HG03354 (cell line): ENCODE measurements around the gene BTG3.

ENCODE experiments used
- ATAC-seq: cut with Tn5 transposase; IDR thresholded peaks from one replicate; pipeline ENCODE4 v1.9.1; 2021; ENCODE audit warnings: mild to moderate bottlenecking; ENCODE audit not compliant: unreplicated experiment, poor library complexity, severe bottlenecking

Gene BTG3, protein sequence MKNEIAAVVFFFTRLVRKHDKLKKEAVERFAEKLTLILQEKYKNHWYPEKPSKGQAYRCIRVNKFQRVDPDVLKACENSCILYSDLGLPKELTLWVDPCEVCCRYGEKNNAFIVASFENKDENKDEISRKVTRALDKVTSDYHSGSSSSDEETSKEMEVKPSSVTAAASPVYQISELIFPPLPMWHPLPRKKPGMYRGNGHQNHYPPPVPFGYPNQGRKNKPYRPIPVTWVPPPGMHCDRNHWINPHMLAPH

DNA sequence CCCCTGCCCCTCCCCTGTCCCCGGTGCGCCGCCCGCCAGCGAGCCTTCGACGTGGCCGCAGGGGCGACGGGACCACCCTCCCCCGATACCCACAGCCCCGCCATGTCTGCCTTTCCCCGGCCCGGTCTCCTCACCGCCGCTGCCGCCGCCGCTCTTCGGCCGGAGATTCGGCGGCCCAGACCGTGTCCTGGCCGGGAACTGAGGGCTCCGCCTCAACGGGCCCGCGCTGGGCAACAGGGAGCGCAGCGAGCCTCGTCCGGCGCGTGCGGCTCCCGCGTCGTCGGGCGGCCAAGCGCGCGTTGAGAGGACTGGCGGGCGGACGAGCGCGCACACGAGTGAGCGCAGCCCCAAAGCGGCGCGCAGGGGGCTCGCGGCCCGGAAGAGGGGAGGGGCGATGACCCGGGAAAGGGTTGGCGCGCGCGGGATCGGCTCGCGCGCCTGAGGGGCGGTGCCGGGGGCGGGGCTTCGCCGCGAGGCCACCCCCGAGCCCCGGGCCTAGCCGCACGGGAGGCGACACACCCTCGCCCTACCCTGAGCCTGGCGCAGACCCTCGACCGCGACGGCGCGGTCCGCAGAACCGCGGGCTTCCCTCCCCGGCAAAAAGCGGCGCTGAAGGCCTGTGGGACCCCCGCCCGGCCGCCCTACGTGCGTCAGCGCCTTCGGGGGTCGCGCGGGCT lies at the start of gene BTG3:
Gene BTG3, minus strand, starts transcription at position 337 of the 677 bp plus-strand sequence. CDS start 3,757 bp downstream, outside the sequence.
- peak; percentile 78 for ATAC-seq

DNA sequence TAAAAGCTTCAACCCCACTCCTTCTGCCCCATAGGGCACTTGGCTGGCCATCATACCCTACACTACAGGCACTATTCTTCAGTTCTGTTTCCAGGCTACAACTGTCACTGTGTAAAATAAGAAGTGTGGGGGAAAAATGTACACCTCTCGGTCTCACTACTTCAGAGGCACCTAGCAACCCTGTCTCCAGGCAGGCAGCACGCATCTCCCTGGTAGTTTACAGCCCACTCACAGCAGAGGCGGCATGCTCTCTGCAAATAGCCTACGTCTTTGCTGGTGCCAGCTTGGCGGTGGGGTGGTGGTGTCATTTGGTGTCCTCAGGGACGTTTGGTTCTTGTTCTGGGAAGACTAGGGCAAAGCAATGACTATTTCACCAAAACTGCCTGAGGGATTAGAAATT lies 48.2 kb upstream of the BTG3 start:
- no peak for ATAC-seq

DNA sequence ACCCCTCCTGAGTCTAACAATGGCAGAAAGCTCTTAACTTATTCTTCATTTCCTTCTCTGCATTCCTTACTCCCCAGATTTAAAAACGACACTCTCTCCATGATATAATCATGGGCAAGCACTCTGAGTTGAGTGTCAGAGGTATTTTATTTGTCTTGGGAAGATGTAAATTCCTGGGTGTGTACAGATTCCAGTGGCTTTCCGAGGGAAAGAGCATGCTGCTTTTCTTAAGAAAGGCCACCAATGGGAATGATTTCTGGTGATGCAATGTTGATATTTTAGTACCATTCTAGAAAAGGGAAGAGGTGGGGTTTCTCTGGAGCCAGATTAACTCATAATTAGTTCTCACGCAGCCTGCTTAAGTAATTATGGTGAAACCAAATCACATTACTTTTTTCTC lies 47.8 kb upstream of the BTG3 start:
- ATAC-seq = no peak

DNA sequence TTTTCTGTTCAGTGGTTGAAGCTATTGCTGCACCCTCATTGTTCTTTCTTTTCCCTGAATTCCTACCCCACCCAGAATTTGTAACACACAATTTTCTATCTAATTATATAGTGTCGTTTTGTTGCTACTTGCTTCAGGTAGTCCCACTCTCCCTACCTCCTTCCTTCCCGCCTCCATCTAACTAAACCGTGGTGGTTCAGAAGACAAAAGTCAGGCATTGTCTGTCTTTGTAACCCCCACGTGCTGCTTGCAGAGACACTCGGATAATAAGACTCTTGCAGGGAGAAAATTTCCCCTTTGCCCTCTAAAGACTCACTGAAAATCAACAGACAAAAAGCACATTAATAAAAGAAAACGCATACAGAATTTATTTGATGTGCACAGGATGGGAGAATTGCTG lies 46.2 kb upstream of the BTG3 start:
- ATAC-seq = no peak

DNA sequence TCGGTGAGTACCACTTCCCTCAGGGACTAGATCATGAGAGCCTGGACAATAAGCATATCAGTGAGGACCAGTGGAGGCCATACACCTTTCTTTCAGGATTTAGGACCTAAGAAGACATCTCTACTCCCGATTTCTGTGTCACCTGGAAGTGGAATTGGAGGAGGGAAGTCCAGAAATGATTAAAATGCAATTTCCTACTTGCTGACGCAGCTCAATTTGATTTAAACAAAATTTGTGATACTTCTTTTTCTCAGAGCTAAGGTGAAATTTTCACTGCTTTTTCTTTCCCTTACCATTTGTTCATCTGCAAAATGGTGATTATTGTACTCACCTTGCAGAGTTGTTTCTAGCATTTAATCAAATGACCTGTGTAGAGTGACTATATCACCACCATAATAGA lies 38.8 kb upstream of the BTG3 start:
- no peak for ATAC-seq

DNA sequence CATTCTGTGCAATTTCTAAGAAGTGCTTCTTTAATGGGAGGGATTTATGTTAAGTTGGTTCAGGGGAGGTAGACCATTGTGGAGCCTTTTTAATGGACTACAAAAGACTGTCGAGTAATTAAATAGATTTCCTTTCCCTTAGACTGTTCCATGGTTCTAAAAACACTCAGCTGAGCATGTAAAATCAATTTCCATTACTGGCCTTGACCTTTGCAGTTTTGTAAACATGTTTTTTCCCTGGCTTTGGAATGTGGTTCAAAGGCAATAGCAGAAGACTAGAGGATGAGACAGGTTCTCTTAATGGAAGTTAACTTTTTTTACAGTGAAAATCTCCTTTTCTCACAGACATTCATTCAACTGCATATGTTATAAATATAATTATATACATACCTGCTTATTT lies 37.6 kb upstream of the BTG3 start:
- ATAC-seq = no peak

DNA sequence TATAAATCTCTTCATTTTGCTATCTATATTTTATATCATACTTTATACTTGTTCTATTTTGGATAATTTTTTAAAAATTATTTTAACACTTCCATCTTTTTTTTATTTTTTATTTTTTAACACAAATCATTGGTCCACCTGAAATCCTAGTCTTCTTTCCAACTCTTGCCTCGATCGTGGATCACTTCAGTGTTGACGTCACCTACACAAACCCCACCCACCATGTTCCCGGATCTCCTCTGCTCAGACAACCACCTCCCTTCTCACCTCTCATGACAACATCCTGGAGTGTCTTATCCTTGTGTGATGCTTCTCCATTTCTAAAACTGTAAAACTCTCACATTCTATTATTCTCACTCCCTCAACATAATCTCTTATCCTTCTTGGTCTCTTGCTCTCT lies 34.1 kb upstream of the BTG3 start:
- no peak for ATAC-seq

DNA sequence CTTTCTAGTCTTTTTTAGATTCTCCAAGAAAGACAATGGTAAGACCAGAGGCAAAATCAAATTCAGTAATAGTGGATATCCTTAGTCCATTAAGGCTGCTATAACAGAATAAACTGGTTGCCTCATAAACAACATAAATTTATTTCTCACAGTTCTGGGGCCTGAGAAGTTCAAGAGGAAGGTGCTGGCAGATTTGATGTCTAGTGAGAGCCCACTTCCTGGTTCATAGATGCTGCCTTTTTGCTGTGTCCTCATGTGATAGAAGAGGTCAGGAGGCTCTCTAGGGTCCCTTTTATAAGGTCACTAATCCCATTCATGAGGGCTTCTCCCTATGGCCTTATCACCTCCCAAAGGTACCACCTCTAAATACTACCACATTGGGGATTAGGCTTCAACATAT lies 31.5 kb upstream of the BTG3 start:
- no peak for ATAC-seq

DNA sequence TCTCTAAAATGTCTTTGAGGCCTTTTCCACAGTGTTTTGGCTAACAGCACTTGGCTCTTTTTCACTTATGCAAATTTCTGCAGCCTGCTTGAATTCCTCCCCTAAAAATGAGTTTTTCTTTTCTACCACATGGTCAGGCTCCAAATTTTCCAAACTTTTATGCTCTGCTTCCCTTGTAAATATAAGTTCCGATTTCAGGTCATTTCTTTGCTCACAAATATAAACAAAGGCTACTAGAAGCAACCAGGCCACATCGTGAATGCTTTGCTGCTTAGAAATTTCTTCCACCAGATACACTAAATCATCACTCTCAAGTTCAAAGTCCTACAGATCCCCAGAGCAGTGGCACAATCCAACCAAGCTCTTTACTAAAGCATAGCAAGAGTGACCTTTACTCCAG lies 28.1 kb upstream of the BTG3 start:
- ATAC-seq = no peak

DNA sequence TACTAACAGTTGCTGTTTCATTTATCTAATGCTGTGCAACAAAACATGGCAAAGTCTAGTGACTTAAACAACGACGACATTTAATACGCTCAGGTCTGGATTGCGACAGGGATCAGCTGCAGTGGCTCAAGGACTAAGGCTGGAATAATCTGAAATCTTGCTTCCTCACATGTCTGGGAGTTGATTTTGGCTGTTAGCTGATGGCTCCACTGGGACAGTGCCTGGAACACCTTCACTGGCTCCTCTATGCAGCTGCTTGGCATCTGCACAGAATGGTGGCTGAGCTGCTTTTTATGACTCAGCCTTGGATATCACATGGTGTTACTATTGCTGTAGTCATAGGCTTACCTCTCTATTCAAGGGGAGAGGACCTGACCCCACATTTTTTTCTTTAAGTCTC lies 24.0 kb upstream of the BTG3 start:
- ATAC-seq = no peak

DNA sequence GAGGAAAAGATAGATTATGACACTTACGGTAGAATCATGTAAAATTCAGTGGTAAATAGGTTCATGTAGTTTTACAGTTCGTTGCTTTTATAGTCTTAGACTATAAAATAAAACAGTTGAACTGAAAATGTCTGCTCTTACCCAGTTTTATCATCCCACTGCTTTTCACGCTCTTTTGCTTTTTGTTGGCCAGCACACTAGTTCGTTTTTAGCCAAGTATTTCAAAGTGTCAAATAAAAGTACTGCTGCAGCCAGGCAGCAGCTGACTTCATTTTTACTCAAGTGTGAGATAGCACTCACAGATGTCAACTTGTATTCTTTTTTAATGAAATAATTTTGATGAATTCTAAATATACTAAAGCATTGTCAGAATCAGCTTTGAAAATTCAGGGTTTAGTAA lies 18.5 kb upstream of the BTG3 start:
- ATAC-seq = no peak

DNA sequence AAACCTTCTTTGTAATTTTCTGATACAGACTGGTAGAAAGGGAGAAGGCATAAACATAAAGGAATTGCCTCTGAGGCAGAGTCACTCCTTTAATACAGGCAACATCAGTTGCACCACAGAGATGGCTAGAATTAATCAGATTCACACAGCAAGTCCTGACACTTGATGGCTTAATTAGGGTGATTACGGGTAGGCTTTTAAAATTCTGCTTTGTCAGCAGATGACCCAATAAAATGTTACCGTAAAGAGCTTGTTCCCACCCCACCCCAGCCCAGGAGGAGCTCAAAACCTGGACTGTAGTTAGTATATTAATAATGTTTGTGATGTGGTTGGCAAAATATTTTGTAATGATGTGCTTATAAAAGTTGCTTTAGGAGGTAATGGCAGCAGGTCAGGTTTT lies 9.3 kb upstream of the BTG3 start:
- ATAC-seq = no peak

DNA sequence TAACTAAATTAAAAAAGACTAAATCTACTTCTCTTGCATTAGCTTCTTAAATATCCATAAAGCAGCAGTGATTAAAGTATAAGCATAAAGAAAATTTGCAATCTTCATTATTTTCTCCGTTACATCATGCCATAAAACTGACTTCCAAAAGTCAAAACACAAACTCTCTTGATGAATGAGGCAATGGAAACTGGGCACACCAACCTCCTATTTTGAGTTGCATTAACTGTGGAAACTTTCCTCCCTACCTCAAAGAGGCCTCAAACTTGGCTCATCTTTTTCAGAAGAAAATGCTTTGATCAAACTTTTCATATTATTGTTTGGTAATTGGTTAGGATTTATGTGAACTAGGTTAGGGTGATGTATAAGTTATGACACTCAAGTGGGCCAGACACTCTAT lies 4.1 kb upstream of the BTG3 start:
- no peak for ATAC-seq

DNA sequence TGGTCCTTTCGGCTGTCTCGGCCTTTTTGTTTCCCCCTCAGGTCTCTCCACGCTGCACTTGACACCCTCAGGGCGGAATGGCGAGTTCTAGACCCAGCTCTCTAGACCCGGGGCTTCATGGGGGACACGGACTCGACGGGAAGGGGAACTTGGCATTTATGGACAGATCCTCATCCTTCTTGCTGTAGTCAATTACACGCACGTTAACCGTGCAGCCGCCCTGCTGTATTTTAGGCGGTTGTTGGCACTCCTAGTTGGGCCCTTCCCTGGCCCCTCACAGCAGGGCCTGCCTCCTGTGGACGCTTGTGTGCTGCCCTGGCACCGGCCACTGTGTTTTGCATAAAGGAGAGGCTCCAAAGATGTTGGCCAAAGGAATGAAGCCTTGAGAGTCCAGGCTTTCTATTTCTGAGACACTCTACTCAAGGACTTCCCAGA lies 558 bp upstream of the BTG3 start:
- no peak for ATAC-seq

DNA sequence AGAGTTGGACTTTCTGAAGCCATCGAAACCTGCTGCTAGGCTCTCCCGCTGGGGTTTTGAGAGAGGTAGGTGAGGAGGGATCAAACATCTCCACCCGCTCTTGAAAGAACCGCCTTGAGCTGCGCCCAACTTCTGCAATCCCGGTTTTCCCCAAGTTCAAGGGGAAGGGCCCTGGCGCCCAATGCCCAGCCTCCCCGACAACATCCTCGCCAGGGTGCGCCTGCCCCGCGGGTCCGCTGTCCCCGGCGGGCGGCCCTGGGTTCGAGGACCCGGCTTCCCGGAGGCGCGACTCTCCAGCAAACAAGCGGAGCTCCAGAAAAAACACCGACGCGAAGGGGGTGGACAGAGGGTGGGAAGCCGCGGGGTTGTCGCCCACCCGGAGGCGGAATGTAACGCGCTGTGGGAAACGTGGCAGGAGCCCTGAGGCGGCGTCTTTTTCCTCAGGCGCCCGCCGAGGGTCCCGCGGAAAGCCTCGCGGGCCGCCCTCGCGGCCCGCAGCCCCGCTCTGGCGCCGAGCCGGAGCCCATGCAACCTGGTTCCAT lies 607 bp downstream of the BTG3 start:
- peak; percentile 13 for ATAC-seq

DNA sequence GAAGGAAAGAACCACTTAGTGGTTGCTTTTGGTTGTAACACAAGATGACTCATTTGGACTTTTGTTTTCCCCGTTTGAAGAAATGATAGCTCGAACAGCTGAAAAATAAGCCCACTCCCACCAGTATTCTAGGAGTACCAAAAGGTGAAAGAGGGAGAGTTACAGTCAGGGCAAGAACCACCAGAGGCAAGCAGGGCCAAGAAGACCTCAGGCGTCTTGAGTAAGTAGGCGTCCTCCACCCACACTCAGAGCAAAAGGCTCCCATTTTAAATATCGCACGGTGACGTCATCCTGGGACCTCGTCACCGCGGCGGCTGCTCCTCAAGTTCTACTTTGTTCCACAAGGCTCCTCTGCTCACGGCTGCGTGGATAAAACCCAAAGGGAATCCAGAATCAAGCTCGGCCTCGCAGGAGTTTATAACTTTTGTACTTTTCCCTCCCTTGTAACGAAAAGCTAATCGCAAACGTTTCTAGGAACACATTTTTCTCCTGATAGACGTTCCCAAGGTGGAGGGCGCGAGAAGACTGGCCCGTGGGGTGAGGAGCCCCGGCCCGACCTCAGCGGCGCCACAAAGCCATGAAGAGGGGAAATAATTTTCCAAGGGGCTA lies 1.2 kb downstream of the BTG3 start:
- peak; percentile 70 for ATAC-seq

DNA sequence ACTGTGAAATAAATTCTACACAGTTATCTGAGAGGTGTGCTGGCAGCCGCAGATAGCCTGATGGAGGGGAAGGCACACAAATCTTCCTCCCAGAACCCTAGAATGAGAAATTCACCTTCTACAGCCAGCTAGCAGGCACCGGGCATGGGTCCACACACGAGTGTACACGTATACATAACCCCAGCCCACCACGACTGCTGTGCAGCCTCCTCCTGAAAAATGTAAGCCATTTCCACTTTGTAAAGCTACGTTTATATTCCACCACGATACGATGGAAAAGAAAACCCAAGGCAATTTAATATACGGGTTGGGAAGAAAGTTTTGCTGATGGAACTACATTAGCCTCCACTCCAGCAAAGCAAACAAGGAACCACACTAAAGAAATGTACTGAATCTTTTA lies 1.8 kb downstream of the BTG3 start:
- no peak for ATAC-seq

DNA sequence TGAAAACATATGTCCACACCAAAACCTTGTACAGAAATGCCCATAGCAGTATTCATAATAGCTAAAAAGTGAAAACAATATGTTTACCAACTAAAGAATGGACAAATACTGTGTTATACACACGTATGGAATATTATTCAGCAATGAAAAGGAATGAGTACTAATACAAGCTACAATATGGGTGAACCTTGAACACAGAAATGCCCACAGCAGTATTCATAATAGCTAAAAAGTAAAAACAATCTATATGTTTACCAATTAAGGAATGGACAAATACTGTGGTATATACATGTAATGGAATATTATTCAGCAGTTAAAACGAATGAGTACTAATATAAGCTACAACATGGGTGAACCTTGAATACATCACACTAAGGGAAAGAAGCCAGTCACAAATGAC lies 3.0 kb downstream of the BTG3 start:
- no peak for ATAC-seq

DNA sequence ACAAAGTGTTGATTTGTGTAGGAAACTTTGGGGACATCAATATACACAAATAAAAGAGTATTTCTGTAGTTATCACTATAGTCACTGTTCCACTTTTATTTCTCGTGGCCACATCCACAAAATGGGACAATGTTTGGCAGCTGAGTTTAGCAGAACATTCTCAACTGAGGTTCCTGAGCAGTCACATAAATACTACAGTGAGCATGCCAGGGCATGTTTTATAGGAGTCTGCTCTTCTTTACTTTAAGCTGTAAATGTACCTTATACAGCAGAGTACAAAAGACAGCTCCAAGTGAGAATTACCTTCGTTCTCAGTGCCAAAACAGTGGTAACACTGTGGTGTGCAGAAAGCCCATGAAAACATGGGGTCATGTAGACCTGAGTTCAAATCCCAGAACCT lies 5.0 kb downstream of the BTG3 start:
- ATAC-seq = no peak

DNA sequence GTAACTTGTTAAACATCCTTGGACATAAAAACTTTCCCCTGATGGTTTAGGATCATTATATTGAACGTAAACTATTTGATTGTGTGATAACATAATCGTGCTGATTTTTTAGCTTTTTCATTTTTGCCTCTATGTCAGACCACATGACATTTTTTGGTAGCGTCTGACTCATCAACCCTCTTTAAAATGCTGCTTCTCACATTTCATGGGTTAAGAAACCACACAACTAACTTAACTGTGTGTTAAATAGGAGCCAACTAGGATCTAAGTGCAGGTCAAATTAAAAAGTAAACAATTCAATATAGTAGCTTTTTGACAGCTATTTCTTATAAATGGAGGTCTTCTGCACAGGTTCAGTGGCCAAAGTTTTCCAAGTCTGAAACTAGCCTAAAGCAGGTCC lies 9.8 kb downstream of the BTG3 start:
- ATAC-seq = no peak

DNA sequence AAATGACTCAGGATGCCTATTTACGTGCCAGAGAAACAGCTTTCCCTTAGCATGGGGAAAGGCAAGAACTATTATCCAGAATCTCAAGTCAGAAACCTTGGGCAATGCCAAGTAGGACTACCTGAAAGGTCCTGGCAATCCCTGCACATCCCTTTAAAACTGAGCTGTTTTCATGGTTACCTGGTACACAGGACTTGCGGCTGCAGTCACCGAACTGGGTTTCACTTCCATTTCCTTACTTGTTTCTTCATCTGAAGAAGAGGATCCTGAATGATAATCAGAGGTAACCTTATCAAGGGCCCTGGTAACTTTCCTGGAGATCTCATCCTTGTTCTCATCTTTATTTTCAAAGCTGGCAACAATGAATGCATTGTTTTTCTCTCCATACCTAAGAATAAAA lies 14.3 kb downstream of the BTG3 start:
- ATAC-seq = peak; percentile 83
